ENCODE results near the gene DLX2. TPM values are rescaled to one million over a fixed set of nuclear protein-coding genes. Genes with fewer than 3 reads are reported as not detected.

Gene DLX2
- polyA plus RNA-seq, 2 of the 4 experiments (the other 2 are of a cell fraction): 0.04 to 0.19 TPM

DNA sequence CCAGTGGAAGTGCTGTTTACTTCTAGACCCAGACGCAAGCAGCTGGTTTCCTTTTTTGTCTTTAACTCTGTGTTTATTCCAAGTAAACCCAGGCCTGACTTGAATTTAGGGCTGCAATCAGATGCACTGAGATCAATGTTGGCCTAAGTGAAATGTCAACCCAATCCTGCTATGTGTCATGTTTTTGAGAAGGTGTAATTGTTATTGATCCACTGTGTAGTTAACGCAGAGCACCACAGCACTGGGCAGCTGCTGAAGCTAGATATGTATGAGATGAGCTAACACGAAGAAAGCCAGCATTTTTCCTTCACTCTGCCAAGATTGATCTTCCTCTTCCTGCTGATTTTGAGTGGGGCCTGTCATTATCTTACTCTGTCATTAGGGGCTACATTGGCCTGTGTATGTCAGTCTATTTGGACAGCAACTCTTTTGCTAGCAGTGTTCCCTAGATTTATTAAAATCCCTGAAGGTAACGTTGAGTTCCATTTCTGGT lies 36.3 kb downstream of the DLX2 start (continued):
- TF ChIP-seq ZFP36 (IDR thresholded peaks at IDR 0.05; ENCODE audit: borderline replicate concordance, partially characterized antibody): no peak
- TF ChIP-seq JUN (IDR thresholded peaks at IDR 0.05): no peak
- TF ChIP-seq CBX2 (IDR thresholded peaks at IDR 0.05; ENCODE audit: borderline replicate concordance, low read depth): no peak
- no peak for TF ChIP-seq TFCP2L1 (CRISPR knock-in tag; IDR thresholded peaks at IDR 0.05)

- CTCF ChIA-PET: no interaction called here
- FAIRE-seq: no peak
- no peaks in the 10 kb centered on the region for H3K4me1 ChIP-seq
- WGBS (ENCODE audit: missing lambda C conversion rate): 70% methylated on average over 4 of the region's 4 CpGs
- no peak overlapping the region for H3K4me3 ChIP-seq
- no peak for TF ChIP-seq ELK1 (IDR thresholded peaks at IDR 0.05; ENCODE audit: low read depth, low read length)
- TF ChIP-seq RARB (CRISPR knock-in tag; IDR thresholded peaks at IDR 0.05): no peak
- no peak for TF ChIP-seq GATA3 (IDR thresholded peaks at IDR 0.05; ENCODE audit: borderline replicate concordance)
- no peak for TF ChIP-seq POLR2A (IDR thresholded peaks at IDR 0.05; ENCODE audit: low read length)
- TF ChIP-seq, protein P1, sequence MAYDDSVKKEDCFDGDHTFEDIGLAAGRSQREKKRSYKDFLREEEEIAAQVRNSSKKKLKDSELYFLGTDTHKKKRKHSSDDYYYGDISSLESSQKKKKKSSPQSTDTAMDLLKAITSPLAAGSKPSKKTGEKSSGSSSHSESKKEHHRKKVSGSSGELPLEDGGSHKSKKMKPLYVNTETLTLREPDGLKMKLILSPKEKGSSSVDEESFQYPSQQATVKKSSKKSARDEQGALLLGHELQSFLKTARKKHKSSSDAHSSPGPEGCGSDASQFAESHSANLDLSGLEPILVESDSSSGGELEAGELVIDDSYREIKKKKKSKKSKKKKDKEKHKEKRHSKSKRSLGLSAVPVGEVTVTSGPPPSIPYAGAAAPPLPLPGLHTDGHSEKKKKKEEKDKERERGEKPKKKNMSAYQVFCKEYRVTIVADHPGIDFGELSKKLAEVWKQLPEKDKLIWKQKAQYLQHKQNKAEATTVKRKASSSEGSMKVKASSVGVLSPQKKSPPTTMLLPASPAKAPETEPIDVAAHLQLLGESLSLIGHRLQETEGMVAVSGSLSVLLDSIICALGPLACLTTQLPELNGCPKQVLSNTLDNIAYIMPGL (CRISPR knock-in tag; IDR thresholded peaks at IDR 0.05; ENCODE audit: borderline replicate concordance): no peak
- no peak for TF ChIP-seq EHF (CRISPR knock-in tag; IDR thresholded peaks at IDR 0.05)
- TF ChIP-seq ZC3H11A (IDR thresholded peaks at IDR 0.05): no peak
- TF ChIP-seq NFE2L2 (conservative IDR thresholded peaks at IDR 0.05; ENCODE audit: low read length): no peak
- no peak for TF ChIP-seq EP300 (IDR thresholded peaks at IDR 0.05)
- ATAC-seq: no peak
- no peak overlapping the region for H3K27ac ChIP-seq
- no peak overlapping the region for H3K4me2 ChIP-seq
- no peak for DNase-seq (ENCODE audit: low read depth in 1 of 2, low spot score in 1 of 2)
- H3K9me3 ChIP-seq: no peaks in the 10 kb centered on the region
- POLR2A ChIA-PET: no interaction called here
Measured at GRCh38 chr2:172065111-172065510, 37.6 kb downstream of the DLX2 start.

DNA sequence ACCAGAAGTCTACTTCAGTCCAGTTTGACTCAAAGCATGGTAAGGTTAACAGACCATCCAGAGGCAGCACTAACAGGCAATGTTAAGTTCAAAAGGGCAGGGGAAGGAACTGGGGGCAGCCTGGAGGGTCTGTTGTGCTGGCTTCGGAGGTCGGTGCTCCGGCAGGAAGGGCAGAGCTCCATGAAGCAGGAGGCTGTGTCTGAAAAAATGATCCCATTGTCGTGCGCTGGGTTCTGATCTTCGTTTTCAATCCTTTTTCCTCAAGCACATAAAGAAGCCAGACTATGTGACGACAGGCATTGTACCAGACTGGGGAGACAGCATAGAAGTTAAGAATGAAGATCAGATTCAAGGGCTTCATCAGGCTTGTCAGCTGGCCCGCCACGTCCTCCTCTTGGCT lies 39.3 kb downstream of the DLX2 start:
- H3K27ac ChIP-seq: no peak overlapping the region
- no peak overlapping the region for H3K4me3 ChIP-seq
- no peaks in the 10 kb centered on the region for H3K9me3 ChIP-seq
- H3K4me1 ChIP-seq: no peaks in the 10 kb centered on the region
- no peak for FAIRE-seq
- ChIA-PET CTCF (interaction anchor here (0.9 to 1.0 kb wide), 2 partner anchors 21 to 26 kb away, joined by 3 to 4 read pairs; partner anchors contain the start of gene DLX1), POLR2A (no interaction called here)
- 90% methylated on average over 9 of the region's 9 CpGs for WGBS (ENCODE audit: missing lambda C conversion rate)
- ATAC-seq: no peak
- DNase-seq (ENCODE audit: low read depth in 1 of 2, low spot score in 1 of 2): no peak
- no peak for TF ChIP-seq HOXA7 (CRISPR knock-in tag; IDR thresholded peaks at IDR 0.05)
- TF ChIP-seq POLR2AphosphoS2 (conservative IDR thresholded peaks at IDR 0.05; ENCODE audit: low read length): no peak
- no peak for TF ChIP-seq BHLHE40 (IDR thresholded peaks at IDR 0.05; ENCODE audit: low read depth, low read length)
- TF ChIP-seq, protein P1 (CRISPR knock-in tag; IDR thresholded peaks at IDR 0.05; ENCODE audit: borderline replicate concordance): no peak
- TF ChIP-seq, protein P2, sequence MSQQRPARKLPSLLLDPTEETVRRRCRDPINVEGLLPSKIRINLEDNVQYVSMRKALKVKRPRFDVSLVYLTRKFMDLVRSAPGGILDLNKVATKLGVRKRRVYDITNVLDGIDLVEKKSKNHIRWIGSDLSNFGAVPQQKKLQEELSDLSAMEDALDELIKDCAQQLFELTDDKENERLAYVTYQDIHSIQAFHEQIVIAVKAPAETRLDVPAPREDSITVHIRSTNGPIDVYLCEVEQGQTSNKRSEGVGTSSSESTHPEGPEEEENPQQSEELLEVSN (IDR thresholded peaks at IDR 0.05; ENCODE audit: borderline replicate concordance, low read depth): no peak
- no peak for TF ChIP-seq ELK1 (IDR thresholded peaks at IDR 0.05; ENCODE audit: low read depth, low read length)
- TF ChIP-seq ZSCAN20 (CRISPR knock-in tag; IDR thresholded peaks at IDR 0.05): no peak
- no peak overlapping the region for H3K4me2 ChIP-seq

Measured in A549 (cell line).